ENCODE results near the gene NSUN3.

The NSUN3 gene

DNA sequence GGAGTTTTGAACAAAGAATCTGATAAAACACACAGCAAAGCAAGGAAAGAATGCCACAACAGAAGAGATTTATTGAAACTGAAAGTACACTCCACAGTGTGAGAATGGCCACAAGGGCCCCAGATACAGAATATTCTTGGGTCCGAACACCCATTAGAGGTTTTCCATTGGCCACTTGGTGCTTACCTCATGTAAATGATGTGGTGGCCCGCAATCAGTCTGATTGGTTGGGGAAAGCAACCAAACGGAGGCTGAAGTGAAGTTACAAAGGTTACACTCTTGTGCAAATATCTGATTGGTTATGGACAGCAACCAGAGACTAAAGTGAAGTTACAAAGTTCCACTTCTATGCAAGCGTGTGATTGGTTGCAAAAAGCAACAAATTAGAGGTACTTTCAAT is 20.4 kb downstream of the NSUN3 start:
- ChIA-PET CTCF (no interaction called here), POLR2A (interaction anchor here (2.1 kb wide), 1 partner anchor 20 kb away, joined by 14 read pairs; the partner anchor contains the start of genes DHFR2 and NSUN3)
- no peak for TF ChIP-seq BHLHE40 (IDR thresholded peaks at IDR 0.05; ENCODE audit: borderline replicate concordance)
- TF ChIP-seq SUZ12 (IDR thresholded peaks at IDR 0.05): no peak
- TF ChIP-seq, protein P1, sequence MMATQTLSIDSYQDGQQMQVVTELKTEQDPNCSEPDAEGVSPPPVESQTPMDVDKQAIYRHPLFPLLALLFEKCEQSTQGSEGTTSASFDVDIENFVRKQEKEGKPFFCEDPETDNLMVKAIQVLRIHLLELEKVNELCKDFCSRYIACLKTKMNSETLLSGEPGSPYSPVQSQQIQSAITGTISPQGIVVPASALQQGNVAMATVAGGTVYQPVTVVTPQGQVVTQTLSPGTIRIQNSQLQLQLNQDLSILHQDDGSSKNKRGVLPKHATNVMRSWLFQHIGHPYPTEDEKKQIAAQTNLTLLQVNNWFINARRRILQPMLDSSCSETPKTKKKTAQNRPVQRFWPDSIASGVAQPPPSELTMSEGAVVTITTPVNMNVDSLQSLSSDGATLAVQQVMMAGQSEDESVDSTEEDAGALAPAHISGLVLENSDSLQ (IDR thresholded peaks at IDR 0.05): no peak
- no peak for TF ChIP-seq ZNF384 (IDR thresholded peaks at IDR 0.05)
- TF ChIP-seq ELF4 (IDR thresholded peaks at IDR 0.05): no peak
- no peak for TF ChIP-seq FOXM1 (IDR thresholded peaks at IDR 0.05; ENCODE audit: borderline replicate concordance)
- TF ChIP-seq FOXK2 (IDR thresholded peaks at IDR 0.05): no peak
- TF ChIP-seq TARDBP (IDR thresholded peaks at IDR 0.05): no peak
- no peak for TF ChIP-seq HDGF (IDR thresholded peaks at IDR 0.05; ENCODE audit: borderline replicate concordance)
- TF ChIP-seq LEF1 (IDR thresholded peaks at IDR 0.05; ENCODE audit: borderline replicate concordance): no peak
- TF ChIP-seq SP1 (IDR thresholded peaks at IDR 0.05): no peak
- TF ChIP-seq ARNT (IDR thresholded peaks at IDR 0.05): no peak
- TF ChIP-seq NFRKB (IDR thresholded peaks at IDR 0.05): no peak
- TF ChIP-seq FOXA1 (IDR thresholded peaks at IDR 0.05): no peak
- TF ChIP-seq CTBP1 (IDR thresholded peaks at IDR 0.05; ENCODE audit: borderline replicate concordance): no peak
- no peak for TF ChIP-seq L3MBTL2 (conservative IDR thresholded peaks at IDR 0.05)
- DNase-seq (ENCODE audit: extremely low spot score): no peak

DNA sequence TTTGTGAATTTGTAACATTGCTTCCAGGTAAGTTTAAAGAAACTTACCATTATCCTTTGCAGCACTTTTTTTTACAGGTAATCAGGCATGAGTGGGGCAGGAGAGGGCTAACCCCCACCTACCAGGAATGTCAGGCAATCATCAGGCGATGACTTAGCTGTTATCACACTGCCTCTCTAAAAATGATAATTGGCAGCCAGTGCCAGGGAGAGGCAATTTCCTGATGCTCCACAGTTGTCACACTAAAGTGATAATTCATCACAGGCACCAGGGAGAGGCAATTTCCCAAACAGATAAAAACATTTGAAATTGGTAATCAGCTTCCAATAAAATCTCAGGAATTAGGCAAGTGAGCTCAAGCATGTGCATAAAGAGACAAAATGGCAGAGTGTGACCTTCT is 26.3 kb downstream of the NSUN3 start:
- POLR2A ChIA-PET: interaction anchor here (2.0 kb wide), 1 partner anchor 27 kb away, joined by 9 read pairs; the partner anchor contains the start of genes DHFR2 and NSUN3
- no peak for DNase-seq (ENCODE audit: extremely low spot score)
- CTCF ChIA-PET: interaction anchor here (0.6 kb wide), 1 partner anchor 13 kb away, joined by 7 read pairs; no protein-coding TSS in a partner anchor
- TF ChIP-seq SP1 (IDR thresholded peaks at IDR 0.05) (no peak), FOXM1 (IDR thresholded peaks at IDR 0.05; ENCODE audit: borderline replicate concordance) (no peak), ELF4 (IDR thresholded peaks at IDR 0.05) (no peak), CTBP1 (IDR thresholded peaks at IDR 0.05; ENCODE audit: borderline replicate concordance) (no peak), SUZ12 (IDR thresholded peaks at IDR 0.05) (no peak), ARNT (IDR thresholded peaks at IDR 0.05) (no peak), NFRKB (IDR thresholded peaks at IDR 0.05) (no peak), FOXA1 (IDR thresholded peaks at IDR 0.05) (no peak), HDGF (IDR thresholded peaks at IDR 0.05; ENCODE audit: borderline replicate concordance) (no peak), FOXK2 (IDR thresholded peaks at IDR 0.05) (no peak), BHLHE40 (IDR thresholded peaks at IDR 0.05; ENCODE audit: borderline replicate concordance) (no peak), LEF1 (IDR thresholded peaks at IDR 0.05; ENCODE audit: borderline replicate concordance) (no peak), ZNF384 (IDR thresholded peaks at IDR 0.05) (no peak), TARDBP (IDR thresholded peaks at IDR 0.05) (no peak)
- TF ChIP-seq, protein P1 (IDR thresholded peaks at IDR 0.05): no peak

DNA sequence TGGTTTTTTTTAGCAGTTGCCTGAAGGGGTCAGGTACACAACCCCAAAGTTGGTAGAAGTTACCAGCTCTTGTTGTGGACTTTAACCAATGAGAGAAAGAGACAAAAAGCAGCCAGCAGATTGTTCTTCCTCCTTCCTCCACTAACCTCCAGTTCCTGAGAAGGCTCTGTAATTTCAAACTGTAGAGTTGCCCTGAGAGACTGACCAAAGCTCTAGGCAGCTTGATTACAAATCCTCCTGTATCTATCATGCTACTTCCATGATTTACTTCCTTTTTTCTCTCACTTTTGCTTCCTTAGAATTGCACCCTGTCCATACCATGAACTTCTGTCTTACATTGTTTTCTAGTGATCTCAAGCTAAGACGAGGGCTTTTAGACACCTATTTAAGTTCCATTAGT is 29.2 kb downstream of the NSUN3 start:
- CTCF ChIA-PET: no interaction called here
- no peak for TF ChIP-seq ELF4 (IDR thresholded peaks at IDR 0.05)
- no peak for TF ChIP-seq SUZ12 (IDR thresholded peaks at IDR 0.05)
- TF ChIP-seq, protein P1 (IDR thresholded peaks at IDR 0.05): no peak
- TF ChIP-seq L3MBTL2 (conservative IDR thresholded peaks at IDR 0.05): no peak
- TF ChIP-seq BHLHE40 (IDR thresholded peaks at IDR 0.05; ENCODE audit: borderline replicate concordance): no peak
- TF ChIP-seq NFRKB (IDR thresholded peaks at IDR 0.05): no peak
- TF ChIP-seq ARNT (IDR thresholded peaks at IDR 0.05): no peak
- TF ChIP-seq TARDBP (IDR thresholded peaks at IDR 0.05): no peak
- no peak for TF ChIP-seq FOXM1 (IDR thresholded peaks at IDR 0.05; ENCODE audit: borderline replicate concordance)
- DNase-seq (ENCODE audit: extremely low spot score): no peak
- POLR2A ChIA-PET: interaction anchor here (1.2 kb wide), 1 partner anchor 29 kb away, joined by 3 read pairs; the partner anchor contains the start of genes DHFR2 and NSUN3

DNA sequence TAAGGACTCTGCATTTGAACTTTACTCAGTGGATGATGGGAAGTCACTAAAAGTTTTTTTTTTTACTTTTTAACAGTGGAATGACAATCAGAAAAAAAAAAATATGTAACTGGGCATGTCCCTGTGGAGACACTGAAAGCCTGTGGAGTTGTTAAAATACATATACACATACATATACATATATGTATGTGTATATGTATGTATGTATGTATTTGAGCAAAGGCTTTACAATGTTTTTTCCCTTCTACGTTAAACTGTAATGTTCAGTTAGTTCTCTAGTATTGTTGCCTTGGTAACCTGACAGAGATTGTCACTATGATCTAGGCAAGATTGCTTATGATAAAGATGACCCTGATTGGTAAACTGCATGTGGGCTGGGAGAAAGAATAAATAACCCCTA is 30.3 kb downstream of the NSUN3 start:
- POLR2A ChIA-PET: no interaction called here
- no peak for DNase-seq (ENCODE audit: extremely low spot score)
- CTCF ChIA-PET: no interaction called here
- TF ChIP-seq SP1 (IDR thresholded peaks at IDR 0.05): no peak
- no peak for TF ChIP-seq FOXM1 (IDR thresholded peaks at IDR 0.05; ENCODE audit: borderline replicate concordance)
- no peak for TF ChIP-seq ELF4 (IDR thresholded peaks at IDR 0.05)
- TF ChIP-seq, protein P1 (IDR thresholded peaks at IDR 0.05): no peak
- TF ChIP-seq SUZ12 (IDR thresholded peaks at IDR 0.05): no peak
- TF ChIP-seq CTBP1 (IDR thresholded peaks at IDR 0.05; ENCODE audit: borderline replicate concordance): no peak
- no peak for TF ChIP-seq TARDBP (IDR thresholded peaks at IDR 0.05)
- TF ChIP-seq ZNF384 (IDR thresholded peaks at IDR 0.05): no peak
- TF ChIP-seq FOXA1 (IDR thresholded peaks at IDR 0.05): no peak
- no peak for TF ChIP-seq ARNT (IDR thresholded peaks at IDR 0.05)
- no peak for TF ChIP-seq L3MBTL2 (conservative IDR thresholded peaks at IDR 0.05)
- no peak for TF ChIP-seq BHLHE40 (IDR thresholded peaks at IDR 0.05; ENCODE audit: borderline replicate concordance)
- no peak for TF ChIP-seq LEF1 (IDR thresholded peaks at IDR 0.05; ENCODE audit: borderline replicate concordance)
- TF ChIP-seq FOXK2 (IDR thresholded peaks at IDR 0.05): no peak
- no peak for TF ChIP-seq HDGF (IDR thresholded peaks at IDR 0.05; ENCODE audit: borderline replicate concordance)

DNA sequence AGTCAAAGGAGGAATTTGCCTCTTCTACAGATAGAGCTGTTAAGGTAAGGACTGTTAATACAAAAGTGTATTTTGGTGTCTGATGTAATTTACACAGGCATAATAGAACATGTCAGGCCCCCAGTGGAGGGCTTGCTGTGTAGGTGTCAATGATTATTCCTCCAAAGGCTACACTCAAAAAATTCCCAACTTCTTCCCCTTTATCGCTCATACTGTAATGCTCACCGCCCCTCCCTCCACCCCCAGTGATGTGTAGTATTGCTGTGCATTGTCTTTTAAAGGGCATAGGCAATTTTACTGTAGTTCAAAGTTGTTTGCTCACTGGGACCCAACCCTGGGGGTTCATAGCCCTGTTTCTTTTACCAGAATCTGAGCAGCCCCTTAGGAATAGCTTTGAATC is 32.2 kb downstream of the NSUN3 start:
- no peak for DNase-seq (ENCODE audit: extremely low spot score)
- TF ChIP-seq ARNT (IDR thresholded peaks at IDR 0.05): no peak
- no peak for TF ChIP-seq SP1 (IDR thresholded peaks at IDR 0.05)
- TF ChIP-seq, protein P1 (IDR thresholded peaks at IDR 0.05): no peak
- no peak for TF ChIP-seq FOXK2 (IDR thresholded peaks at IDR 0.05)
- TF ChIP-seq ELF4 (IDR thresholded peaks at IDR 0.05): no peak
- TF ChIP-seq HDGF (IDR thresholded peaks at IDR 0.05; ENCODE audit: borderline replicate concordance): no peak
- TF ChIP-seq L3MBTL2 (conservative IDR thresholded peaks at IDR 0.05): no peak
- no peak for TF ChIP-seq FOXA1 (IDR thresholded peaks at IDR 0.05)
- TF ChIP-seq TARDBP (IDR thresholded peaks at IDR 0.05): no peak
- TF ChIP-seq SUZ12 (IDR thresholded peaks at IDR 0.05): no peak
- no peak for TF ChIP-seq LEF1 (IDR thresholded peaks at IDR 0.05; ENCODE audit: borderline replicate concordance)
- no peak for TF ChIP-seq BHLHE40 (IDR thresholded peaks at IDR 0.05; ENCODE audit: borderline replicate concordance)
- no peak for TF ChIP-seq NFRKB (IDR thresholded peaks at IDR 0.05)
- CTCF ChIA-PET: interaction anchor here (0.6 kb wide), 1 partner anchor 182 kb away, joined by 4 read pairs; no protein-coding TSS in a partner anchor
- POLR2A ChIA-PET: no interaction called here

All from HEK293T (cell line).